IMR-90 (cell line): ENCODE measurements around the gene TARDBP. TPM values are rescaled to one million over a fixed set of nuclear protein-coding genes. Genes with fewer than 3 reads are reported as not detected.

ENCODE experiments used
- ATAC-seq: fragments of 200-7000 bp; cut with Tn5 transposase; 2 replicates; pipeline ENCODE4 v1.9.1; 2020; ENCODE audit warnings: low read depth, mild to moderate bottlenecking, moderate library complexity
- BruUV-seq: library from RNA; stranded (reverse); fragments of 400-500 nt; replicated peaks from 2 replicates; lab custom pipeline; 2021; lab: Mats Ljungman, UMichigan
- CTCF ChIA-PET: fragments of 300-600 bp; formaldehyde crosslinking; extraction: SDS; loops from one replicate; lab custom pipeline; 2021; ENCODE audit warnings: antibody characterized with exemption; lab: Yijun Ruan, JAX
- POLR2A ChIA-PET: fragments of 300-600 bp; sonication (Branson Sonifier 250); formaldehyde crosslinking; loops from one replicate; lab custom pipeline; 2022; ENCODE audit warnings: antibody characterized with exemption; ENCODE audit not compliant: unreplicated experiment; lab: Charles Lee
- DNase-seq: peaks from one replicate; pipeline ENCODE4 v3.0.0; 2013
- H2AFZ ChIP-seq: replicated peaks from 2 replicates; pipeline ENCODE3; 2013; ENCODE audit warnings: low read length, mild to moderate bottlenecking; ENCODE audit not compliant: poor library complexity
- H2AK5ac ChIP-seq: 2 replicates; pipeline ENCODE4 v1.6.1; 2013; ENCODE audit warnings: low read depth, low read length, inconsistent platforms
- H2AK9ac ChIP-seq: replicated peaks from 2 replicates; pipeline ENCODE3; 2013; ENCODE audit warnings: mild to moderate bottlenecking, low read depth, low read length, moderate library complexity; ENCODE audit not compliant: poor library complexity
- H2BK120ac ChIP-seq: 2 replicates; pipeline ENCODE4 v1.6.1; 2013; ENCODE audit warnings: low read depth, low read length, inconsistent platforms
- H2BK15ac ChIP-seq: 3 replicates; pipeline ENCODE4 v1.6.1; 2013; ENCODE audit warnings: low read depth, low read length, inconsistent platforms
- H2BK20ac ChIP-seq: 2 replicates; pipeline ENCODE4 v1.6.1; 2013; ENCODE audit warnings: low read depth, mild to moderate bottlenecking, inconsistent platforms, low read length, moderate library complexity
- H2BK5ac ChIP-seq: 2 replicates; pipeline ENCODE4 v1.6.1; 2013; ENCODE audit warnings: mild to moderate bottlenecking, low read depth, low read length, inconsistent platforms; ENCODE audit not compliant: poor library complexity, severe bottlenecking
- H3K14ac ChIP-seq: replicated peaks from 2 replicates; pipeline ENCODE4 v1.6.1; 2013; ENCODE audit warnings: low read depth, low read length, inconsistent platforms
- H3K18ac ChIP-seq: 2 replicates; pipeline ENCODE4 v1.6.1; 2013; ENCODE audit warnings: low read depth, low read length, control low read depth
- H3K23ac ChIP-seq: 2 replicates; pipeline ENCODE4 v1.6.1; 2013; ENCODE audit warnings: low read depth, low read length, inconsistent platforms
- H3K27ac ChIP-seq: 2 replicates; pipeline ENCODE4 v1.5.1; 2013; ENCODE audit warnings: mild to moderate bottlenecking, control low read depth, low read length; ENCODE audit not compliant: insufficient read depth
- H3K27me3 ChIP-seq: 2 replicates; pipeline ENCODE4 v1.6.1; 2013; ENCODE audit warnings: low read length; ENCODE audit not compliant: control insufficient read depth, insufficient read depth
- H3K36me3 ChIP-seq: 2 replicates; pipeline ENCODE4 v1.6.1; 2013; ENCODE audit warnings: low read length, mixed read lengths; ENCODE audit not compliant: control insufficient read depth, insufficient read depth
- H3K4ac ChIP-seq: 2 replicates; pipeline ENCODE4 v1.6.1; 2013; ENCODE audit warnings: low read depth, low read length, inconsistent platforms
- H3K4me1 ChIP-seq: 2 replicates; pipeline ENCODE4 v1.6.1; 2013; ENCODE audit warnings: low read length, mixed read lengths; ENCODE audit not compliant: control insufficient read depth, insufficient read depth
- H3K4me2 ChIP-seq: 2 replicates; pipeline ENCODE4 v1.6.1; 2013; ENCODE audit warnings: low read depth, mild to moderate bottlenecking, control low read depth, low read length, moderate library complexity
- H3K4me3 ChIP-seq: 2 replicates; pipeline ENCODE4 v1.5.1; 2013; ENCODE audit warnings: low read depth, mild to moderate bottlenecking, control low read depth, low read length, moderate library complexity; ENCODE audit not compliant: insufficient read depth
- H3K56ac ChIP-seq: 2 replicates; pipeline ENCODE4 v1.6.1; 2013; ENCODE audit warnings: low read length, inconsistent platforms; ENCODE audit not compliant: insufficient read depth; ENCODE audit errors: extremely low read depth
- H3K79me1 ChIP-seq, 2 experiments: 2 replicates each; pipeline ENCODE4 v1.6.1; 2013; ENCODE audit warnings: low read length in 2 of 2, inconsistent platforms in 1 of 2, low read depth in 1 of 2
- H3K9ac ChIP-seq: 2 replicates; pipeline ENCODE4 v1.6.1; 2013; ENCODE audit warnings: low read depth, low read length, control low read depth
- H3K9me1 ChIP-seq: 2 replicates; pipeline ENCODE4 v1.6.1; 2013; ENCODE audit warnings: low read length, inconsistent platforms; ENCODE audit not compliant: insufficient read depth
- H3K9me3 ChIP-seq: 2 replicates; pipeline ENCODE4 v1.6.1; 2013; ENCODE audit warnings: low read length; ENCODE audit not compliant: control insufficient read depth, insufficient read depth
- H4K20me1 ChIP-seq: 2 replicates; pipeline ENCODE4 v1.6.1; 2013; ENCODE audit warnings: low read length, inconsistent platforms; ENCODE audit not compliant: insufficient read depth
- H4K5ac ChIP-seq: 2 replicates; pipeline ENCODE4 v1.6.1; 2013; ENCODE audit warnings: mild to moderate bottlenecking, low read depth, low read length, control low read depth
- H4K8ac ChIP-seq, 2 experiments: 2 replicates each; pipeline ENCODE4 v1.6.1; 2013; ENCODE audit warnings: low read depth in 2 of 2, low read length in 2 of 2, control low read depth in 1 of 2, inconsistent platforms in 1 of 2
- H4K91ac ChIP-seq: 2 replicates; pipeline ENCODE4 v1.6.1; 2013; ENCODE audit warnings: low read depth, low read length, inconsistent platforms; ENCODE audit not compliant: insufficient read depth
- BHLHE40 ChIP-seq: fragments of 150-350 bp; IDR thresholded peaks from 2 replicates; pipeline ENCODE4 v1.6.1; 2016; ENCODE audit warnings: mild to moderate bottlenecking, low read depth, low read length
- CEBPB ChIP-seq: IDR thresholded peaks from 2 replicates; pipeline ENCODE4 v1.6.1; 2012; ENCODE audit warnings: low read depth, low read length, improper control_type of control experiment
- CHD1 ChIP-seq: IDR thresholded peaks from 2 replicates; pipeline ENCODE4 v1.6.1; 2012; ENCODE audit warnings: low read depth, low read length, improper control_type of control experiment
- FOS ChIP-seq: fragments of 150-350 bp; IDR thresholded peaks from 2 replicates; pipeline ENCODE4 v1.6.1; 2016; ENCODE audit warnings: low read depth, low read length
- MXI1 ChIP-seq: IDR thresholded peaks from 2 replicates; pipeline ENCODE4 v1.6.1; 2012; ENCODE audit warnings: low read depth, mild to moderate bottlenecking, low read length, moderate library complexity, borderline replicate concordance
- NFE2L2 ChIP-seq: fragments of 150-350 bp; IDR thresholded peaks from 2 replicates; pipeline ENCODE4 v1.6.1; 2016; ENCODE audit warnings: low read depth, mild to moderate bottlenecking, low read length
- POLR2A ChIP-seq: IDR thresholded peaks from 2 replicates; pipeline ENCODE4 v1.6.1; 2012; ENCODE audit warnings: mild to moderate bottlenecking, low read depth, low read length
- RAD21 ChIP-seq: IDR thresholded peaks from 2 replicates; pipeline ENCODE4 v1.6.1; 2012; ENCODE audit warnings: low read length, improper control_type of control experiment
- RCOR1 ChIP-seq: IDR thresholded peaks from 2 replicates; pipeline ENCODE4 v1.6.1; 2012; ENCODE audit warnings: mild to moderate bottlenecking, low read length, improper control_type of control experiment; ENCODE audit not compliant: insufficient replicate concordance
- SMC3 ChIP-seq: fragments of 150-350 bp; IDR thresholded peaks from 2 replicates; pipeline ENCODE4 v1.6.1; 2016; ENCODE audit warnings: low read depth, mild to moderate bottlenecking, antibody characterized with exemption, low read length, moderate library complexity
- WGBS, 2 experiments: methylation state at CpG; one replicate each; pipeline versions ENCODE4 v1.1.5 to v1.1.7; 2013; ENCODE audit warnings: missing lambda C conversion rate in 2 of 2; ENCODE audit not compliant: insufficient read length in 1 of 2; ENCODE audit errors: extremely low coverage in 2 of 2; 5-methylcytosine and 5-hydroxymethylcytosine counted together
- dilution Hi-C: fragments of 300-500 bp; cut with HindIII; formaldehyde crosslinking; loops from one replicate; pipeline ENCODE4 v1.14.3; 2018; ENCODE audit warnings: low sequenced_read_pairs; ENCODE audit not compliant: unreplicated experiment
- in situ Hi-C: fragments of 300-500 bp; cut with MboI; formaldehyde crosslinking; loops from 3 replicates; pipeline ENCODE4 v1.14.3; 2019; ENCODE audit warnings: low sequenced_read_pairs, inconsistent platforms, mixed read lengths
- intact Hi-C: fragments of 100-400 bp; cut with micrococcal nuclease; formaldehyde crosslinking; loops from 2 replicates; pipeline ENCODE4 v1.10.0; 2022
- polyA plus RNA-seq, 3 experiments: library from polyadenylated mRNA; depleted of rRNA; stranded (reverse); fragments of >200 nt; gene quantifications; 2 replicates each; pipeline ENCODE4 v1.2.3, GENCODE V29; 2012; ENCODE audit warnings: low replicate concordance in 1 of 3
- total RNA-seq: library from RNA; depleted of rRNA; stranded (reverse); fragments of >200 nt; gene quantifications from 2 replicates; pipeline ENCODE4 v1.2.3, GENCODE V29; 2012
- TF ChIP-seq, protein P1 (sequence below): fragments of 150-350 bp; IDR thresholded peaks from 2 replicates; pipeline ENCODE4 v1.6.1; 2016; ENCODE audit warnings: low read depth, mild to moderate bottlenecking, low read length, moderate library complexity, borderline replicate concordance

TARDBP gene
- total and polyA plus RNA-seq, 2 of the 4 experiments (the other 2 are of a cell fraction): 36.7 to 161 TPM

DNA sequence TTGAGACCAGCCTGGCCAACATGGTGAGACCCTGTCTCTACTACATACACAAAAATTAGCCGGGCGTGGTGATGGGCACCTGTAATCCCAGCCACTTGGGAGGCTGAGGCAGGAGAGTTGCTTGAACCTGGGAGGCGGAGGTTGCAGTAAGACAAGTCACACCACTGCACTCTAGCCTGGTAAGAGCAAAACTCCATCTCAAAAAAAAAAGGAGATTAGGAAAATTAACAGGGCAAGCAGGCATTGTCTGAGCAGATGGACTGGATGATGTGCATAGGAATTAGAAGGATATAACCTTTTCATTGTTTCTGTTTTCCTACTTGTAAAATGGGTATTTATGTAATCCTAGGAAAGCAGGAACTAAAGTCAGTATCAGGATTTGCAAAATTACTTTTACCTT is 15.6 kb downstream of the TARDBP start:
- Histone ChIP-seq H4K8ac (no peak overlapping the region), H3K27ac (no peak overlapping the region), H3K4ac (no peak overlapping the region), H2BK120ac (no peak overlapping the region), H2BK15ac (no peak overlapping the region), H3K9me3 (no peaks in the 10 kb centered on the region), H2BK5ac (no peak overlapping the region), H3K9me1 (no peaks in the 10 kb centered on the region), H3K14ac (no peak overlapping the region), H4K5ac (no peak overlapping the region), H2AK9ac (no peak overlapping the region), H3K9ac (no peak overlapping the region), H3K18ac (no peak overlapping the region), H3K79me1 (peaks cover 7 to 16% of the 10 kb centered on the region in 2 experiments), H2AFZ (no peak overlapping the region), H4K20me1 (peaks cover 11% of the 10 kb centered on the region), H3K4me1 (no peaks in the 10 kb centered on the region), H3K27me3 (no peaks in the 10 kb centered on the region), H2AK5ac (no peak overlapping the region), H3K23ac (no peak overlapping the region), H3K56ac (no peak overlapping the region), H2BK20ac (no peak overlapping the region), H3K4me3 (no peak overlapping the region), H3K4me2 (no peak overlapping the region), H3K36me3 (peaks cover 27% of the 10 kb centered on the region), H4K91ac (no peak overlapping the region)
- DNase-seq: no peak
- intact Hi-C loops (no loop called here), in situ Hi-C loops (no loop called here), dilution Hi-C loops (no loop called here)
- CTCF ChIA-PET: interaction anchor here (2.2 kb wide), 1 partner anchor 9 kb away, joined by 13 read pairs; no protein-coding TSS in a partner anchor
- no peak for ATAC-seq
- WGBS, 2 experiments: no CpG with 5 or more reads among the region's 3 CpGs
- TF ChIP-seq CHD1: no peak
- TF ChIP-seq RAD21: no peak
- TF ChIP-seq POLR2A: no peak
- no peak for TF ChIP-seq BHLHE40
- TF ChIP-seq MXI1: no peak
- no peak for TF ChIP-seq RCOR1
- TF ChIP-seq SMC3: no peak
- no peak for TF ChIP-seq FOS
- TF ChIP-seq NFE2L2: no peak
- no peak for TF ChIP-seq CEBPB
- TF ChIP-seq, protein P1, sequence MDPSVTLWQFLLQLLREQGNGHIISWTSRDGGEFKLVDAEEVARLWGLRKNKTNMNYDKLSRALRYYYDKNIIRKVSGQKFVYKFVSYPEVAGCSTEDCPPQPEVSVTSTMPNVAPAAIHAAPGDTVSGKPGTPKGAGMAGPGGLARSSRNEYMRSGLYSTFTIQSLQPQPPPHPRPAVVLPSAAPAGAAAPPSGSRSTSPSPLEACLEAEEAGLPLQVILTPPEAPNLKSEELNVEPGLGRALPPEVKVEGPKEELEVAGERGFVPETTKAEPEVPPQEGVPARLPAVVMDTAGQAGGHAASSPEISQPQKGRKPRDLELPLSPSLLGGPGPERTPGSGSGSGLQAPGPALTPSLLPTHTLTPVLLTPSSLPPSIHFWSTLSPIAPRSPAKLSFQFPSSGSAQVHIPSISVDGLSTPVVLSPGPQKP: no peak
- POLR2A ChIA-PET: no interaction called here
- BruUV-seq: no TSS peak
